ENCODE measurements around the gene TDRD7.

Gene TDRD7

GRCh38 chr9:97535771-97536170 is 123.9 kb downstream of the TDRD7 start:
- DNase-seq (ENCODE audit: low spot score in 2 of 2) (no peak), ATAC-seq (ENCODE audit: low read depth) (no peak)
- Mint-ChIP-seq H3K9me3 (no peaks in the 10 kb centered on the region), H3K27ac (no peak overlapping the region), H3K27me3 (peaks cover 2% of the 10 kb centered on the region), H3K36me3 (no peaks in the 10 kb centered on the region), H3K4me1 (no peaks in the 10 kb centered on the region), H3K4me3 (no peak overlapping the region)

- Mint-ChIP-seq H3K27ac (no peak overlapping the region), H3K4me1 (no peaks in the 10 kb centered on the region)
Observed at GRCh38 chr9:97536480-97536879, 124.6 kb downstream of the TDRD7 start.

DNA sequence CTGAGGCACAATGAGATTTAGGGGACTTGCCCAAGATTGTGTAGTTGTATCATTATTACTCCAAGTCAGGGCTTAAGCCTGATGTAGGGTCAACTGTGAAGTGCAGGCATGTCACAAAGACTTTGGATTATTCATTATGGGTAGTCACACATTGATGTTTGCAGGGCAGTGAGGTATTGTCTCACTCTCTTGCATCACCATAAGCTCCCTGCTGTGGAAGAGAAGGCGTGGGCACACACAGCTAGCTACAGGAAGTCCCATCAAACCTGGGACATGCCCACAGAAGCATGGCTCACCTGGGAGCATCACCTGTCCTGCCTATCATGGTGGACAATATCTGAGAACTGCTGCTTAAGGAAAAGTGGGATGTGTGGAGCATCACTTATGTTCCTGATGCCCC is 131.7 kb downstream of the TDRD7 start:
- ATAC-seq (ENCODE audit: low read depth) (no peak), DNase-seq (ENCODE audit: low spot score in 2 of 2) (no peak)
- H3K27ac Mint-ChIP-seq, result no peak overlapping the region
- no peak overlapping the region for H3K4me3 Mint-ChIP-seq
- H3K9me3 Mint-ChIP-seq, result no peaks in the 10 kb centered on the region
- H3K27me3 Mint-ChIP-seq, result peaks cover 4% of the 10 kb centered on the region
- H3K36me3 Mint-ChIP-seq, result no peaks in the 10 kb centered on the region
- H3K4me1 Mint-ChIP-seq, result no peaks in the 10 kb centered on the region

More at GRCh38 chr9:97536480-97536879, 124.6 kb downstream of the TDRD7 start:
- no peaks in the 10 kb centered on the region for H3K36me3 Mint-ChIP-seq
- no peak for DNase-seq (ENCODE audit: low spot score in 2 of 2)
- no peaks in the 10 kb centered on the region for H3K9me3 Mint-ChIP-seq
- ATAC-seq (ENCODE audit: low read depth), result no peak
- no peak overlapping the region for H3K4me3 Mint-ChIP-seq
- H3K27me3 Mint-ChIP-seq, result peaks cover 2% of the 10 kb centered on the region

GRCh38 chr9:97545486-97545885 is 133.6 kb downstream of the TDRD7 start:
- no peak overlapping the region for H3K27ac Mint-ChIP-seq
- no peak overlapping the region for H3K4me3 Mint-ChIP-seq
- DNase-seq (ENCODE audit: low spot score in 2 of 2) (no peak), ATAC-seq (ENCODE audit: low read depth) (no peak)
- no peaks in the 10 kb centered on the region for H3K9me3 Mint-ChIP-seq
- no peaks in the 10 kb centered on the region for H3K36me3 Mint-ChIP-seq
- H3K4me1 Mint-ChIP-seq, result no peaks in the 10 kb centered on the region
- H3K27me3 Mint-ChIP-seq, result peaks cover 7% of the 10 kb centered on the region
